HG03558 (cell line): Measurements from ENCODE around the gene GABRG3.

Experiments
- ATAC-seq: cut with Tn5 transposase; IDR thresholded peaks from one replicate; pipeline ENCODE4 v1.9.1; 2021; ENCODE audit warnings: moderate number of reproducible peaks; ENCODE audit not compliant: unreplicated experiment; ENCODE audit errors: extremely low read depth

The GABRG3 gene

DNA sequence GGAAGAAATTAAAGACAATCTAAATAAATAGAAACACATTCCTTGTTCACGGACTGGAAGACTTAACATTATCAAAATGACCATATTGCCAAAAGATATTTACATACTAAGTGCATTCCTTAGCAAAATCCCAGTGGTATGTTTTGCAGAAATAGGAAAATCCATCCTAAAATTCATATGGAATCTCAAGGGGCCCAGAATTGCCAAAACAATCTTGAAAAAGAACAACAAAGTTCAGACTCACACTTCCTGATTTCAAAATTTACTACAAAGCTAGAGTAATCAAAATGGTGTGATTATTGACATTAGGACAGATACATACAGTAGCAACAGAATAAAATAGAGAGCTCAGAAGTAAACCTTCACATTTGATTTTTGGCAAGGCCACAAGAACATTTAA, 612.7 kb downstream of the GABRG3 start:
- ATAC-seq = no peak

DNA sequence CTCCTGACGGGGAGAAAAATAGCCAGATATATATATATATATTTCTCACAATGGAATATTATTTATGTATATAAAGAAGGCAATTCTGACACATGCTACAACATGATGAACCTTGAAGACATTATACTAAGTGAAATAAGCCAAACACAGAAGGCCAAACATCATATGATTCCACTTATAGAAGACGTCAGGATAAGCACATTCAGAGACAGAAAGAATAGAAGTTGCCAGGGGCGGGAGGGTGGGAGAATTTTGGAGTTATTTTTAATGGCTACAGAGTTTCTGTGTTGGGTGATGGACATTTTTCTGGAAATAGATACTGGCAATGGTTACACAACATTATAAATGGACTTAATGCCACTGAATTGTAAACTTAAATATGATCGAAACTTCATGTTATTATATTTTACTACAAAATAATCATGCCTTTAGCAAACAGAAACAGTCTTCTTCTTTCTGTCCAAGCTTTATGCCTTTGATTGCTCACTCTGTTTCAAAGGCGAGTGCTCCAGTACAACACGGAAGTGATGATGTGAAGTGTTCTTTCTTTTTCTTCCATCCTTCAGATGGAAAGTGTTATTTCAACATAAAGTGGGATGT, 614.2 kb downstream of the GABRG3 start:
- ATAC-seq = no peak

DNA sequence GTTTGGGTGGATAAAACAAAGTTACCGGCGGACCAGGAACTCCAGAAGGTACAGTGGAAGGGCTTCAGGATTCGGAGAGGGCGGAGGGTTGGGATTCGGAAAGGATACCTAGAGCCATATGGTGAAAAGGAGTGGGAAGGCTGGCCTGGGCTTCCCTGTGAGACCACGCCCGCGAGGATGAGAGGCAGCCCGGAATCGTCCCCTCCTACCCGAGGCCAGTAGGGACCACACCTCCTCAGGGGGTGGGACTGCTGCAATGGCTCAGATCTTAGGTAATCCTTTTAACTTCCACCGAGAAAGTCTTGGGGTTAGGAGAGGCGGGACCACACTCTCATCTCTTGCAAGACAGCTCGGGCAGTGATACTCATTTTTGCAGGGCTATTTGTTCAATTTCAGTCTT, 616.8 kb downstream of the GABRG3 start:
- ATAC-seq = no peak

DNA sequence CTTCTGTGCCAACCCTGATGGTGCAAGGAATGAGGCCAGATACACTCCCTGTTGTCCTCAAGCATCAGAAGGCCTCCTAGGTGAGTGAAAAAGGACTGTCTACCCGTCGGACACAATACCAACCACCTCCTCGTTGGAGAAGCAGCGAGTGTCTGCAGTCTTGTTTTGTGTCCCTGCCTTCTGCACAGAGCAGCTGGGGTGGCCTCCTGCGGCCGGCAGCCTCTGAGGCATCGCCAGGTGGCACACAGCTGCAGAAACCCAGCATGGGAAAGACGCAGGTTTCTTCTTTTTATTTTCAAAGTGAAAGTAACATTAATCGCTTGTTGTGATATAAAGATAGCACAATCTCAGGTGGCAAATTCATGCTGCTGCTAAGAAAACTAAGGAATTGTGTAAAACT, 618.3 kb downstream of the GABRG3 start:
- no peak for ATAC-seq

DNA sequence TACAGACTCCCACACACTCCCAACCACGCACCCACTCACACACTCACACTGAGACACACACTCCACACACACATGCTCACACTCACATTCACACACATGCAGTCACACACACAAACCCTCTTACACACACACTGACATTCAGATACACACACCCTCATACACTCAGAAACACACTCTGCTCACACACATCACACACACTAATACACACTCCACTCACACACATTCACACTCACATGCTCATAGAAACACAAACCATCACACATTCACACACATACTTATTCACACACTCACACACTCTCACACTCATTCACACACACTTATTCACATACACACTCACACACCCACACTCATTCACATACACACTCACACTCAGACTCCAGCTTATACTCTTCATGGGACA, 618.8 kb downstream of the GABRG3 start:
- no peak for ATAC-seq
